ENCODE results near the gene ASB4.

ASB4 gene

DNA sequence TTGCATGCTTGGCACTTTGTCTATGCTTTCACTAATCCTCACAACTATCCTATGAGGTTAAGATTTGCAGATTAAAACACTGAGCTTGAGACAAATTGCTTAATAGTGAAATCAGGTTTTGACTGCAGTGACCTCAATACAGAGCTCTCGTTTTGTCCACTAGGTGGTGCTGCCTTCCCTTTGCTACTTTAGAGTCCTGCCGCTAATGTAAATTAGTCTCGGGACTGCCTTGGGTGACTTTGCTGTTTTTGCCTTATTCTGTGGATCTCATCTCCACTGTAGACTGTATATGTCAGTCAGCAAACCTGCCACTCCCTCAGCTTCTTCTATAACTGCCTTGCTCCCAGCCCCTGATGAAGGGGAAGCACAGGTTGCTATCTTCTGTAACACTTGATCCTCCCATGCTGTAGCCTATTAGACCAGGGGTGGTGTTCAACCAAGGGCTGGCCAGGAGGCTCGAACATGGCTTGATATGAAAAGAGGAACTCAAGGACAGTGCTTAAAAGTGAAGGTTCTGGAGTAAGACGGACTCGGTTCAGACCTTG lies 26.0 kb downstream of the ASB4 start:
- peak overlapping the region; percentile 67 for H3K4me3 ChIP-seq (ENCODE audit: low read length)
- H3K4me2 ChIP-seq (ENCODE audit: low read length): peak overlapping the region; percentile 81

DNA sequence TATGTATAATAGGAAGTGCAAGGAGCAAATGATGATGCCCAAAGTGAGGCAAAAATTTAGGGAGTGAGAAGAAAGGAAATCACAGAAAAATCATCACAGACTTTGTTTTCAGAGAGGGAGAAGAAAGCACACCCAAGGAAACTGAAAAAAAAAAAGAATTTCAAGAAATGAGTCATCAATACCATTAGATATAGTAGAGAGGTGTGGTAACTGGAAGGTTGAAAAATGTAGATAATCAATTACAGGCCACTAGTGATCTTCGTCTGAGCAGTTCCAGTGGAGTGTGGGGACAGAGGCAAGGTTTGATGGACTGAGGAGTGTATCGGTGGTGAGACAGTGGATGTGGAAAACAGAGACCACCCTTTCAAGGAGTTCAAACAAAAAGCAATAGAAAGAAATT lies 31.7 kb downstream of the ASB4 start:
- no peaks in the 10 kb centered on the region for H4K20me1 ChIP-seq (ENCODE audit: insufficient read depth, low read length)
- TF ChIP-seq, protein P1, sequence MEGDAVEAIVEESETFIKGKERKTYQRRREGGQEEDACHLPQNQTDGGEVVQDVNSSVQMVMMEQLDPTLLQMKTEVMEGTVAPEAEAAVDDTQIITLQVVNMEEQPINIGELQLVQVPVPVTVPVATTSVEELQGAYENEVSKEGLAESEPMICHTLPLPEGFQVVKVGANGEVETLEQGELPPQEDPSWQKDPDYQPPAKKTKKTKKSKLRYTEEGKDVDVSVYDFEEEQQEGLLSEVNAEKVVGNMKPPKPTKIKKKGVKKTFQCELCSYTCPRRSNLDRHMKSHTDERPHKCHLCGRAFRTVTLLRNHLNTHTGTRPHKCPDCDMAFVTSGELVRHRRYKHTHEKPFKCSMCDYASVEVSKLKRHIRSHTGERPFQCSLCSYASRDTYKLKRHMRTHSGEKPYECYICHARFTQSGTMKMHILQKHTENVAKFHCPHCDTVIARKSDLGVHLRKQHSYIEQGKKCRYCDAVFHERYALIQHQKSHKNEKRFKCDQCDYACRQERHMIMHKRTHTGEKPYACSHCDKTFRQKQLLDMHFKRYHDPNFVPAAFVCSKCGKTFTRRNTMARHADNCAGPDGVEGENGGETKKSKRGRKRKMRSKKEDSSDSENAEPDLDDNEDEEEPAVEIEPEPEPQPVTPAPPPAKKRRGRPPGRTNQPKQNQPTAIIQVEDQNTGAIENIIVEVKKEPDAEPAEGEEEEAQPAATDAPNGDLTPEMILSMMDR (IDR thresholded peaks at IDR 0.05; ENCODE audit: low read depth, low read length): no peak
- no peak for TF ChIP-seq EZH2phosphoT487 (IDR thresholded peaks at IDR 0.05; ENCODE audit: low read depth)
- no peak overlapping the region for H3K9ac ChIP-seq (ENCODE audit: low read length)
- peaks cover 16% of the 10 kb centered on the region for H3K27me3 ChIP-seq (ENCODE audit: low read depth, low read length)
- H3K27ac ChIP-seq (ENCODE audit: low read length): no peak overlapping the region
- H3K4me1 ChIP-seq (ENCODE audit: low read length): peaks cover 21% of the 10 kb centered on the region
- peak overlapping the region; percentile 27; the same call in 1 of the 2 replicates for H3K4me2 ChIP-seq (ENCODE audit: low read length)
- H3K4me3 ChIP-seq (ENCODE audit: low read length): no peak overlapping the region
- H2AFZ ChIP-seq (ENCODE audit: low read depth, low read length): no peak overlapping the region
- H3K79me2 ChIP-seq (ENCODE audit: low read length): no peaks in the 10 kb centered on the region
- H3K36me3 ChIP-seq (replicated peaks; ENCODE audit: low read depth, low read length): no peaks in the 10 kb centered on the region
- H3K9me3 ChIP-seq (ENCODE audit: insufficient read depth, low read length): no peaks in the 10 kb centered on the region

More for the DNA sequence above, 26.0 kb downstream of the ASB4 start:
- H3K27me3 ChIP-seq (ENCODE audit: low read depth, low read length): peaks cover 26% of the 10 kb centered on the region
- H3K36me3 ChIP-seq (replicated peaks; ENCODE audit: low read depth, low read length): no peaks in the 10 kb centered on the region
- H4K20me1 ChIP-seq (ENCODE audit: insufficient read depth, low read length): no peaks in the 10 kb centered on the region
- H3K27ac ChIP-seq (ENCODE audit: low read length): no peak overlapping the region
- peak overlapping the region; percentile 86; the same call in 1 of the 2 replicates for H2AFZ ChIP-seq (ENCODE audit: low read depth, low read length)
- no peaks in the 10 kb centered on the region for H3K79me2 ChIP-seq (ENCODE audit: low read length)
- no peaks in the 10 kb centered on the region for H3K9me3 ChIP-seq (ENCODE audit: insufficient read depth, low read length)
- H3K4me1 ChIP-seq (ENCODE audit: low read length): peaks cover 9% of the 10 kb centered on the region
- no peak overlapping the region; the same call in 1 of the 2 replicates for H3K9ac ChIP-seq (ENCODE audit: low read length)
- TF ChIP-seq, protein P1 (IDR thresholded peaks at IDR 0.05; ENCODE audit: low read depth, low read length): peak; percentile 89
- TF ChIP-seq EZH2phosphoT487 (IDR thresholded peaks at IDR 0.05; ENCODE audit: low read depth): no peak

DNA sequence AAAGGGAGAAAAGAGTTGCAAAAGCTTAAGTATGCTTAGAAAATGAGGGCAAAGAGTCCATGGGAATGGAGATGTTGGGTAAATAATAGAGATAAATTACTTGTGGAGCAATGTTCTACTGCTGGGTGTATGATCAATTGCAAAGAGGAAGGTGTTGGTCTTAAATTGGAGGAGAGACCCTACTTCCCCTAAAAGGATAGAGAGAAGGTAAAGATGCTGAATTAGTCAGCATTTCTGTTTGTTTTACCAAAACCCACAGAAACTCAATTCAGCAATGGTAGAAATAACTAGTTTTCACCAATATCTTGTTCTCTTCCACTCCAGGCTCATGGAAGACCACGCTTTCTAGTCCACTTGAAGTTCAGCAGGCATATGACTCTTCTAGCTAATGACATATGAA lies 32.1 kb downstream of the ASB4 start:
- Histone ChIP-seq H3K79me2 (ENCODE audit: low read length) (no peaks in the 10 kb centered on the region), H3K36me3 (replicated peaks; ENCODE audit: low read depth, low read length) (no peaks in the 10 kb centered on the region), H3K27me3 (ENCODE audit: low read depth, low read length) (peaks cover 19% of the 10 kb centered on the region), H4K20me1 (ENCODE audit: insufficient read depth, low read length) (no peaks in the 10 kb centered on the region), H3K27ac (ENCODE audit: low read length) (no peak overlapping the region), H3K9ac (ENCODE audit: low read length) (no peak overlapping the region), H3K4me2 (ENCODE audit: low read length) (peak overlapping the region; percentile 27; the same call in 1 of the 2 replicates), H3K4me3 (ENCODE audit: low read length) (no peak overlapping the region), H3K9me3 (ENCODE audit: insufficient read depth, low read length) (no peaks in the 10 kb centered on the region), H3K4me1 (ENCODE audit: low read length) (peaks cover 21% of the 10 kb centered on the region), H2AFZ (ENCODE audit: low read depth, low read length) (no peak overlapping the region)
- TF ChIP-seq, protein P1 (IDR thresholded peaks at IDR 0.05; ENCODE audit: low read depth, low read length): no peak
- no peak for TF ChIP-seq EZH2phosphoT487 (IDR thresholded peaks at IDR 0.05; ENCODE audit: low read depth)

DNA sequence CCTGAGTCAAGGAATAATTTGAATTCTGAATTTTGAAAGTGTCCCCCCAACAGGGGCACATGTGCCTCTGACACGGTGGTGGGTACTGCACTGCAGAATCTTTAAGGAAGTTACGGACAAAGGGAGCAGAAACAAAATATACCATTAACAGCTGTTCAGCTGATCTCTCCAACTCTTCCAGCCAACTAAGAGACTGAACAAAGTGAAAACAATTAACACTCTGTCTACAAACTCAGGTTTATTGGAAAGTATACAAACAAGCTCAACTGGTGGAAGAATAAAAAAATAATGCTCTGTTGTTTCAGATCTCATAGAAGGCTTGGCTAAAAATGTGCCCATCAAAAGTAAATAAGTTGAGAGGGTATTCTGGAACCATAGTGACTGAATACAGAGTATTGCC lies 34.4 kb downstream of the ASB4 start:
- Histone ChIP-seq H3K79me2 (ENCODE audit: low read length) (no peaks in the 10 kb centered on the region), H3K36me3 (replicated peaks; ENCODE audit: low read depth, low read length) (no peaks in the 10 kb centered on the region), H3K9ac (ENCODE audit: low read length) (no peak overlapping the region), H3K4me1 (ENCODE audit: low read length) (peaks cover 21% of the 10 kb centered on the region), H3K9me3 (ENCODE audit: insufficient read depth, low read length) (no peaks in the 10 kb centered on the region), H3K4me3 (ENCODE audit: low read length) (no peak overlapping the region), H4K20me1 (ENCODE audit: insufficient read depth, low read length) (no peaks in the 10 kb centered on the region), H3K27ac (ENCODE audit: low read length) (no peak overlapping the region), H2AFZ (ENCODE audit: low read depth, low read length) (no peak overlapping the region), H3K4me2 (ENCODE audit: low read length) (no peak overlapping the region), H3K27me3 (ENCODE audit: low read depth, low read length) (peaks cover 21% of the 10 kb centered on the region)
- no peak for TF ChIP-seq EZH2phosphoT487 (IDR thresholded peaks at IDR 0.05; ENCODE audit: low read depth)
- TF ChIP-seq, protein P1 (IDR thresholded peaks at IDR 0.05; ENCODE audit: low read depth, low read length): no peak

Measured in OCI-LY3 (cell line).